PC-3 (cell line): Measurements from ENCODE around the gene SLC1A3.

ENCODE experiments used
- EZH2 ChIP-seq: fragments of 300-600 bp; sonication (generic); IDR thresholded peaks from one replicate; pipeline ENCODE4 v1.6.1; 2017; ENCODE audit warnings: antibody characterized with exemption, mild to moderate bottlenecking, low read length; ENCODE audit not compliant: unreplicated experiment
- TF ChIP-seq, protein P1 (sequence below): fragments of 300-600 bp; sonication (generic); conservative IDR thresholded peaks from 2 replicates; pipeline ENCODE4 v1.5.1; 2017; ENCODE audit warnings: antibody characterized with exemption, low read depth, mild to moderate bottlenecking, low read length

DNA sequence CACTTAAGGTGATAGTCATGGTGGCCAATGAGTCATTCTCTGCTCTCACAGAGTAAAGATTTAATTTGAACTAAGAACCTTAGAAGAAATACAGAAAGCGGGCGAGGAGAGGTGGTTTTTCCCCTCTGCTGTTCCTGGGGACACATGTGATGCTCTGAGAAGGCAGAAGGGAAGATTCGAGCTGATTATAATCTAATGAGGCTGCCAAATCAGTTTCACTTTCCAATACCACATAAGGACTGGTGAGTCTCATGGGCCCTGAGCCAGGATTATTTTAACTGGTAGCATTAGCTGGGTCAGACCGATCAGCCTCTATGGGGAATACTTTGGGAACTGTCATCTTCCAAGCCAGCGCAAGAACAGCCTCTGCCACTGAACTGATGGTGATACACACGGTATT lies 116.5 kb downstream of the SLC1A3 start:
- TF ChIP-seq, protein P1, sequence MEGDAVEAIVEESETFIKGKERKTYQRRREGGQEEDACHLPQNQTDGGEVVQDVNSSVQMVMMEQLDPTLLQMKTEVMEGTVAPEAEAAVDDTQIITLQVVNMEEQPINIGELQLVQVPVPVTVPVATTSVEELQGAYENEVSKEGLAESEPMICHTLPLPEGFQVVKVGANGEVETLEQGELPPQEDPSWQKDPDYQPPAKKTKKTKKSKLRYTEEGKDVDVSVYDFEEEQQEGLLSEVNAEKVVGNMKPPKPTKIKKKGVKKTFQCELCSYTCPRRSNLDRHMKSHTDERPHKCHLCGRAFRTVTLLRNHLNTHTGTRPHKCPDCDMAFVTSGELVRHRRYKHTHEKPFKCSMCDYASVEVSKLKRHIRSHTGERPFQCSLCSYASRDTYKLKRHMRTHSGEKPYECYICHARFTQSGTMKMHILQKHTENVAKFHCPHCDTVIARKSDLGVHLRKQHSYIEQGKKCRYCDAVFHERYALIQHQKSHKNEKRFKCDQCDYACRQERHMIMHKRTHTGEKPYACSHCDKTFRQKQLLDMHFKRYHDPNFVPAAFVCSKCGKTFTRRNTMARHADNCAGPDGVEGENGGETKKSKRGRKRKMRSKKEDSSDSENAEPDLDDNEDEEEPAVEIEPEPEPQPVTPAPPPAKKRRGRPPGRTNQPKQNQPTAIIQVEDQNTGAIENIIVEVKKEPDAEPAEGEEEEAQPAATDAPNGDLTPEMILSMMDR, result no peak
- TF ChIP-seq EZH2, result no peak
